HG03135 (cell line): ENCODE results near the gene YPEL5.

Experiments used
- ATAC-seq: cut with Tn5 transposase; IDR thresholded peaks from one replicate; pipeline ENCODE4 v1.9.1; 2021; ENCODE audit warnings: mild to moderate bottlenecking, moderate library complexity; ENCODE audit not compliant: unreplicated experiment

The YPEL5 gene

GRCh38 chr2:30201990-30202389 lies 55.2 kb downstream of the YPEL5 start:
- no peak for ATAC-seq

DNA sequence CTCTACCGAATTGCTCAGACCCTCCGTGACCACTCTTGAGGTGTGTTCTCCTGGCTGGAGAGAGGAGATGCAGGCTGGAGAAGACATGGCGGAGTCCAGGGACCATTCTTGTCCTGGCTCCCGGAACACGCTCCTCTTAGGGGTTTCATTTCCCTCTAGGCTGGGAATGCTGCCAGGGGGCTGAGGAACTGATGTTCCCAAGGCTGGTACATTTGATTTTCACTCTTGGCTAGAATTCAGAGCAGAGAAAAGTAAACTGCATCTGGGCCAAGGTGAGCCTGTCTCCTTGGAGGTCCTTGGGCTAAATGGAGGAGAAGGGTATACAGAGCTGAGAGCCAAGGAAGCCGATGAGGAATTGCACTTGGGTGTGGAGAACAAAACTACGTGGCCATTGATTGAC lies 56.3 kb downstream of the YPEL5 start:
- ATAC-seq = no peak

DNA sequence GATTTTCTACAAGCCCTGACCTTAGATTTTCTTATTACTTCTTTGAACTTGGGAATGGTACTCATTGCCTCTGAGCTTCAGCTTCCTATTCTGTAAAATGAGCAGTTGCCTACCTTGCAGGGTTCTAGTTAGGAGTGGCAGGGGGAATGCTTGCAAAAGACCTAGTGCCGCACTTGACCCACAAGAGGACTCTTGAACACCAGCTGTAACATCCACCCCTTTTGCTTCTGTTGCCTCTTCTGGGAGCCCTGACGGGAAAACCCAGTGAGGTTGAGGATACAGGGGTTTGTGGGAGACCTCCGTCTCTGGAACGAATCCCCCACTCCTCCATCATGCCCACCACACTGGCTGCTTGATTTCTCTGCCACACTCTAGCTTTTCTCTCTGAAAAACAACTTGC lies 57.5 kb downstream of the YPEL5 start:
- no peak for ATAC-seq

DNA sequence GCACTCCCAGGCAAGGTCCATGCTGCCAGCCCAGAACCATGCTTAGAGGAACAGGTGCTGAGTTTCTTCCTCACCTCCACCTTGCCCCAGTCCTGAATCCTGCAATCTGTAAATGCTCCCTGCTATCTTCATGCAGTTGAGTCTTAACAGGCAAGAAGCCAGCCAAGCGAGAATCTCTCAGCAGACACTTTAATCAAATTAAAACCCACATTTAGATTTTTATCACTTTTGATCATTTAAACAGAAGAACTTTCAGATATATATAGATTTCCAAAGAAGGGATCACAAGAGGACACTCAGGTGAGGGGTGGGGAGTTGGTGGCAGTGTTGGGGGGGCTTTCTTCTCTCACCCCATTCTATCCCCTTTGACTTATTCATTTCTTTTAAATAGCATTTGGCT lies 58.6 kb downstream of the YPEL5 start:
- no peak for ATAC-seq

- ATAC-seq = no peak
Observed at GRCh38 chr2:30206461-30207430, 59.9 kb downstream of the YPEL5 start.

GRCh38 chr2:30208453-30208852 lies 61.6 kb downstream of the YPEL5 start:
- no peak for ATAC-seq

GRCh38 chr2:30209227-30209626 lies 62.4 kb downstream of the YPEL5 start:
- ATAC-seq = no peak
